Keratinocyte (primary cell): ENCODE measurements around the gene SLC25A39.

Experiments used
- CTCF ChIP-seq, 3 experiments: IDR thresholded peaks in 1 of 3; conservative IDR thresholded peaks in 1 of 3; optimal IDR thresholded peaks in 1 of 3; 2 replicates in 2 of 3; 3 replicates in 1 of 3; pipeline versions ENCODE3 to v1.5.1; 2011; ENCODE audit warnings: low read length in 3 of 3, mild to moderate bottlenecking in 3 of 3, moderate library complexity in 2 of 3, control low read depth in 1 of 3, inconsistent platforms in 1 of 3; ENCODE audit not compliant: insufficient read depth in 2 of 3; ENCODE audit errors: extremely low read depth in 1 of 3
- EZH2 ChIP-seq: IDR thresholded peaks from one replicate; pipeline ENCODE4 v1.6.1; 2012; ENCODE audit warnings: inconsistent platforms, mild to moderate bottlenecking, low read length, moderate library complexity

DNA sequence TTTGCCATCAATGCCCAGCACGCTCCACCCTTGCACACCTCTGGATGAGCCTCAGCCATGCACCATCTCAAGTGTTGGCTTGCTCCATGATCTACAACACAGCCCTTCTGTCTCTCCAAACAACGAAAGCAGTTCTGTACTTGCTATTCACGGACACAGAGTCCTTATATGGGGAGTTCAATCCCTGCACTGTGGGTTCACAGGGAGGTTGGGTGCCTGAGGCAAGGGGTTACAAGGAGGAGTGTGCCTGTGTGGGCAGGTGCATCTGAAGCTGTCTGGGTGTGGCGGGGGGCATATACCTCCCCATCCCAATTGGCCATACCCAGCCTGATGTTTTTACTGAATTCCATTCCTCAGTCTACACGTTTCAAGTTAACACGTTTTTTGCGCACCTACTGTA lies 10.6 kb downstream of the SLC25A39 start:
- TF ChIP-seq CTCF (optimal IDR thresholded peaks at IDR 0.05 in 1 of 3, IDR thresholded peaks at IDR 0.05 in 1 of 3, conservative IDR thresholded peaks at IDR 0.05 in 1 of 3; ENCODE audit: extremely low read depth in 1 of 3, insufficient read depth in 2 of 3, low read length in 3 of 3) (no peak), EZH2 (no peak)
